22Rv1 (cell line): ENCODE measurements around the gene NPAT.

ENCODE experiments used
- ZFX ChIP-seq: fragments of 450-650 bp; IDR thresholded peaks from 2 replicates; pipeline ENCODE4 v1.6.1; 2017; ENCODE audit warnings: antibody characterized with exemption, borderline replicate concordance
- TF ChIP-seq, protein P1 (sequence below): fragments of 450-650 bp; IDR thresholded peaks from 2 replicates; pipeline ENCODE4 v1.5.1; 2017; ENCODE audit warnings: mild to moderate bottlenecking

GRCh38 chr11:108148556-108148955 is 73.9 kb downstream of the NPAT start:
- TF ChIP-seq, protein P1, sequence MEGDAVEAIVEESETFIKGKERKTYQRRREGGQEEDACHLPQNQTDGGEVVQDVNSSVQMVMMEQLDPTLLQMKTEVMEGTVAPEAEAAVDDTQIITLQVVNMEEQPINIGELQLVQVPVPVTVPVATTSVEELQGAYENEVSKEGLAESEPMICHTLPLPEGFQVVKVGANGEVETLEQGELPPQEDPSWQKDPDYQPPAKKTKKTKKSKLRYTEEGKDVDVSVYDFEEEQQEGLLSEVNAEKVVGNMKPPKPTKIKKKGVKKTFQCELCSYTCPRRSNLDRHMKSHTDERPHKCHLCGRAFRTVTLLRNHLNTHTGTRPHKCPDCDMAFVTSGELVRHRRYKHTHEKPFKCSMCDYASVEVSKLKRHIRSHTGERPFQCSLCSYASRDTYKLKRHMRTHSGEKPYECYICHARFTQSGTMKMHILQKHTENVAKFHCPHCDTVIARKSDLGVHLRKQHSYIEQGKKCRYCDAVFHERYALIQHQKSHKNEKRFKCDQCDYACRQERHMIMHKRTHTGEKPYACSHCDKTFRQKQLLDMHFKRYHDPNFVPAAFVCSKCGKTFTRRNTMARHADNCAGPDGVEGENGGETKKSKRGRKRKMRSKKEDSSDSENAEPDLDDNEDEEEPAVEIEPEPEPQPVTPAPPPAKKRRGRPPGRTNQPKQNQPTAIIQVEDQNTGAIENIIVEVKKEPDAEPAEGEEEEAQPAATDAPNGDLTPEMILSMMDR, result no peak
- TF ChIP-seq ZFX, result no peak
